HG03558 (cell line): Measurements from ENCODE around the gene CCDC30.
A peak's percentile ranks its signal among the peaks of the same experiment; 100 is the strongest.
"Not testable (repeated sequence)": the region's sequence is repeated elsewhere in the genome, so short reads cannot be mapped to it uniquely, and the experiment has no call there.

Experiments used
- ATAC-seq: cut with Tn5 transposase; IDR thresholded peaks from one replicate; pipeline ENCODE4 v1.9.1; 2021; ENCODE audit warnings: moderate number of reproducible peaks; ENCODE audit not compliant: unreplicated experiment; ENCODE audit errors: extremely low read depth

Gene CCDC30

GRCh38 chr1:42449256-42449655 is 13.8 kb upstream of the CCDC30 start:
- no peak for ATAC-seq

- ATAC-seq, result no peak
Observed at GRCh38 chr1:42450061-42450460, 13.0 kb upstream of the CCDC30 start.

GRCh38 chr1:42453386-42453785 is 9.7 kb upstream of the CCDC30 start:
- no peak for ATAC-seq

- no peak for ATAC-seq
Observed at GRCh38 chr1:42454403-42454802, 8.7 kb upstream of the CCDC30 start.

GRCh38 chr1:42456010-42456753 is 6.9 kb upstream of the CCDC30 start, which contains the start of the genes PPCS and ZMYND12:
TSS of gene PPCS (plus strand) at chr1:42456543. CDS start at chr1:42456566, 23 bp downstream.
TSS of gene ZMYND12 (minus strand) at chr1:42456022. CDS start at chr1:42455997, 25 bp downstream.
- ATAC-seq, result peak; percentile 72

GRCh38 chr1:42456754-42457089 is 6.4 kb upstream of the CCDC30 start:
- ATAC-seq, result peak; percentile 24

- no peak for ATAC-seq
Observed at GRCh38 chr1:42461196-42461595, 1.9 kb upstream of the CCDC30 start.

GRCh38 chr1:42463921-42464320 is 835 bp downstream of the CCDC30 start:
- no peak for ATAC-seq

GRCh38 chr1:42466030-42466429 is 2.9 kb downstream of the CCDC30 start:
- no peak for ATAC-seq

GRCh38 chr1:42469727-42470126 is 6.6 kb downstream of the CCDC30 start:
- no peak for ATAC-seq

- no peak for ATAC-seq
Observed at GRCh38 chr1:42476605-42477004, 13.5 kb downstream of the CCDC30 start.

GRCh38 chr1:42477354-42477753 is 14.3 kb downstream of the CCDC30 start:
- not testable (repeated sequence) for ATAC-seq

- ATAC-seq, result no peak
Observed at GRCh38 chr1:42477775-42478174, 14.7 kb downstream of the CCDC30 start.

GRCh38 chr1:42479621-42480020 is 16.5 kb downstream of the CCDC30 start:
- ATAC-seq, result no peak

GRCh38 chr1:42480921-42481320 is 17.8 kb downstream of the CCDC30 start:
- ATAC-seq, result no peak

- no peak for ATAC-seq
Observed at GRCh38 chr1:42482635-42483153, 19.6 kb downstream of the CCDC30 start.

GRCh38 chr1:42484382-42484781 is 21.3 kb downstream of the CCDC30 start:
- no peak for ATAC-seq

- ATAC-seq, result no peak
Observed at GRCh38 chr1:42490237-42490636, 27.2 kb downstream of the CCDC30 start.

GRCh38 chr1:42502031-42502430 is 38.9 kb downstream of the CCDC30 start:
- not testable (repeated sequence) for ATAC-seq

GRCh38 chr1:42504535-42505128 is 41.5 kb downstream of the CCDC30 start:
- no peak for ATAC-seq

- no peak for ATAC-seq
Observed at GRCh38 chr1:42506576-42506975, 43.5 kb downstream of the CCDC30 start.
